SK-N-SH treated with all-trans-retinoic acid at 6 μM for 48 hours (cell line): ENCODE results near the gene TSPAN1.

Experiments
- BACH2 ChIP-seq: fragments of 250-450 bp; sonication (Bioruptor Pico); IDR thresholded peaks from 2 replicates; pipeline ENCODE4 v1.9.0; 2021; ENCODE audit warnings: mild to moderate bottlenecking, borderline replicate concordance
- ISL1 ChIP-seq: fragments of 250-450 bp; sonication (Bioruptor Pico); IDR thresholded peaks from 2 replicates; pipeline ENCODE4 v2.1.2; 2022; ENCODE audit warnings: mild to moderate bottlenecking, moderate library complexity
- ZC3H10 ChIP-seq: fragments of 250-450 bp; sonication (Bioruptor Pico); IDR thresholded peaks from 2 replicates; pipeline ENCODE4 v1.5.1; 2021; ENCODE audit warnings: mild to moderate bottlenecking, moderate library complexity
- TF ChIP-seq, protein P1 (sequence below): fragments of 250-450 bp; sonication (Bioruptor Pico); IDR thresholded peaks from 2 replicates; pipeline ENCODE4 v1.8.0; 2020; ENCODE audit warnings: mild to moderate bottlenecking, moderate library complexity, borderline replicate concordance
- TF ChIP-seq, protein P2 (sequence below): fragments of 250-450 bp; sonication (Bioruptor Pico); IDR thresholded peaks from 2 replicates; pipeline ENCODE4 v1.5.1; 2021; ENCODE audit warnings: mild to moderate bottlenecking, moderate library complexity

DNA sequence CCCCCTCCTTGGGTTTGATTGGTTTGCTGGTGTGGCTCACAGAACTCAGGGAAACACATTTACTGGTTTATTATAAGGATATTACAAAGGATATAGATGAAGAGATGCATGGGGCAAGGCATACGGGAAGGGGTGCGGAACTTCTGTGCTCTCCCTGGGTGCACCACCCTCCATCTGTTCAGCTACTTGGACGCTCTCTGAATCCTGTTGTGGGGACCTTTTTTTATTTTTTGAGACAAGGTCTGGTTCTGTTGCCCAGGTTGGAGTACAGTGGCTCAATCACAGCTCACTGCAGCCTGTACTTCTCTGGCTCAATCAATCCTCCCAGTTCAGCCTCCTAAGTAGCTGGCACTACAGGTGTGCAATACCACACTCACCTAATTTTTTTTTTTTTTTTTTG is 35.7 kb downstream of the TSPAN1 start:
- TF ChIP-seq, protein P1, sequence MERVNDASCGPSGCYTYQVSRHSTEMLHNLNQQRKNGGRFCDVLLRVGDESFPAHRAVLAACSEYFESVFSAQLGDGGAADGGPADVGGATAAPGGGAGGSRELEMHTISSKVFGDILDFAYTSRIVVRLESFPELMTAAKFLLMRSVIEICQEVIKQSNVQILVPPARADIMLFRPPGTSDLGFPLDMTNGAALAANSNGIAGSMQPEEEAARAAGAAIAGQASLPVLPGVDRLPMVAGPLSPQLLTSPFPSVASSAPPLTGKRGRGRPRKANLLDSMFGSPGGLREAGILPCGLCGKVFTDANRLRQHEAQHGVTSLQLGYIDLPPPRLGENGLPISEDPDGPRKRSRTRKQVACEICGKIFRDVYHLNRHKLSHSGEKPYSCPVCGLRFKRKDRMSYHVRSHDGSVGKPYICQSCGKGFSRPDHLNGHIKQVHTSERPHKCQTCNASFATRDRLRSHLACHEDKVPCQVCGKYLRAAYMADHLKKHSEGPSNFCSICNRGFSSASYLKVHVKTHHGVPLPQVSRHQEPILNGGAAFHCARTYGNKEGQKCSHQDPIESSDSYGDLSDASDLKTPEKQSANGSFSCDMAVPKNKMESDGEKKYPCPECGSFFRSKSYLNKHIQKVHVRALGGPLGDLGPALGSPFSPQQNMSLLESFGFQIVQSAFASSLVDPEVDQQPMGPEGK (CRISPR knock-in tag), result no peak
- TF ChIP-seq ISL1 (CRISPR knock-in tag) (no peak), ZC3H10 (no peak), BACH2 (CRISPR knock-in tag) (no peak)
- TF ChIP-seq, protein P2, sequence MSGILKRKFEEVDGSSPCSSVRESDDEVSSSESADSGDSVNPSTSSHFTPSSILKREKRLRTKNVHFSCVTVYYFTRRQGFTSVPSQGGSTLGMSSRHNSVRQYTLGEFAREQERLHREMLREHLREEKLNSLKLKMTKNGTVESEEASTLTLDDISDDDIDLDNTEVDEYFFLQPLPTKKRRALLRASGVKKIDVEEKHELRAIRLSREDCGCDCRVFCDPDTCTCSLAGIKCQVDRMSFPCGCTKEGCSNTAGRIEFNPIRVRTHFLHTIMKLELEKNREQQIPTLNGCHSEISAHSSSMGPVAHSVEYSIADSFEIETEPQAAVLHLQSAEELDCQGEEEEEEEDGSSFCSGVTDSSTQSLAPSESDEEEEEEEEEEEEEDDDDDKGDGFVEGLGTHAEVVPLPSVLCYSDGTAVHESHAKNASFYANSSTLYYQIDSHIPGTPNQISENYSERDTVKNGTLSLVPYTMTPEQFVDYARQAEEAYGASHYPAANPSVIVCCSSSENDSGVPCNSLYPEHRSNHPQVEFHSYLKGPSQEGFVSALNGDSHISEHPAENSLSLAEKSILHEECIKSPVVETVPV (CRISPR knock-in tag), result no peak
